EH (cell line): ENCODE measurements around the gene ZYX.
"Not testable (repeated sequence)": the region's sequence is repeated elsewhere in the genome, so short reads cannot be mapped to it uniquely, and the experiment has no call there.

Source experiments
- DNase-seq: peaks from one replicate; pipeline ENCODE4 v3.0.0-alpha.2; 2015; ENCODE audit warnings: low read depth

Gene ZYX

DNA sequence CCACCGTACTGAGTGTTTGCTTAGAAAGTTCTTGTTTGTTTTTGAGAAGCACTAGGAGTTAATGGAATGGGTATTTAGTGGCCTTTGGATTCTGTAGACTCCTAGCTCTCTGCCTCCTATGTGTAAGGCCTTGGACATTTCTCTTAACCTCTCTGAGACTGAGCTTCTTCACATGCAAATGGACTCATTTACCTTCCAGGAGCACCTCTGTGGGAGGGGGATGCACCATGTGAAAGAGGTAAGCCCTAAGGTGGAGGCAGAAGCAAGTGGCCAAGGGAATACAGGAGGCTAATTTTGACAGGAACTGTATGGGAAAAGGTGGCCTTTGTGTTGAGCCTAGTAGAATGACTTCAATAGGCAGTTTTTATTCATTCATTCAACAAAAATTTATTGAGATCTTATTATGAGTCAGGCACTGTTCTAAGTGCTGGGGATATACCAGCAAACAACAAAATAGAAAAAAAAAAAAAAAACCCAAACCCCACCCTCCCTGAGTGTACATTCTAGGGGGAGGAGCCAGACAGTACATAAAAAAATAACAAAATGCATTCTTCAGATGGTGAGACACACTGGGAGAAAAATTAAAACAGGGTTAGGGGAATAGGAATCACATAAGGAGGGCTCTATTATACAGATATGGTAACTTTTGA lies 36.7 kb downstream of the ZYX start:
- DNase-seq: peak; percentile 45

DNA sequence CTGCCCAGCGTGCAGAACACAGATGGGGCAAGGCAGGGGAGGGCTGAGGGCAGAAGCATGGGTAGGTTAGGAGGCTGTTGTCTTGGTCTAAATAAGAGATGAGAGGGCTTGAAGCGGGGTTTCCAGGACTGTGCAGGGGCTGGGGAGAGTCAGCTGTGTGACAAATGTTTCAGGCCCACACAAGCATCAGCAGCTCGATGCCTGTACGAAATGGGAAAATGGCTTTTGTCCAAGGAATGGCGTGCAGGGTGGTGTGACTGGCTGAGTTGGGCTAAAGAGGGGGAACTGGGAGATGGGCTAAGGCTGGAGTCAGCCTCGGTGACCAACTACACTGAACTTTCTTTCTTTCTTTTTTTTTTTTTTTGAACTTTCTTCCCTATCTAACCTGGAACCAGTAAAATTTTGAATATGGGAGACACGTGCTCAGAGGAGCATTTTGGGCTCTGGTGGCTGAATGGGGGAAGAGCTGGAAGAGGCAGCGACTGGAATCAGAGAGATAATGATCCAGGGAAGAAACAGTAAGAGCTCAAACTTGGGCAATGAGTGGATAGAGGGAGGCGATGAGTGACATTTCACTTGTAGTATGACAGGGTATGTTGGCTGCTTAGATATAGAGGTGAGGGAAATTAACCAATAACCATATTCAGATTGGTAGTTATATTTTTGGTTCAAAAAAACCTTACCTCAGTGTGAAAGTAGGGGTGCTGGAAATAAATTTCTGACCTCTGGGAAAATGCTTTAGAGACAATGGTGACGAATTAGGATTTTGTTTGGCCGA lies 37.7 kb downstream of the ZYX start:
- DNase-seq: no peak

DNA sequence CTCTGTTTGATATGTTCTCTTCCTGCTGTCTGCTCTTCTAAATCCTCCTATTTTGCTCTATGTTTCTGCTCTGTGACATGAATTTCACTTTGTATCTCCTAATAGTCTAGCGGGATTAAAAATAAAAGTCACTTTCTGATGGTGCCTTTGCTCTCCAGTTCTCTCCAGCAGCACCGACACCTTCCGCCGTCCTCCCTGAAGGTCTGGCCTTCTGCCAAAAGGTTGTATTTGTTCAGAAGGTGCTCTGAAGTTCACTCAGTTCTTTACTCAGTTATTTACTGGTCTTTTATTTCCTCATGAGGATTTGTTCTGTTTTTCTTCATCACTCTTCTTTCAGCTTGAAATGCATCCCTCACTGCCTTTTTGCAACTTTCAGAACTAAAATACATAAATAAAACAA lies 38.7 kb downstream of the ZYX start:
- no peak for DNase-seq

DNA sequence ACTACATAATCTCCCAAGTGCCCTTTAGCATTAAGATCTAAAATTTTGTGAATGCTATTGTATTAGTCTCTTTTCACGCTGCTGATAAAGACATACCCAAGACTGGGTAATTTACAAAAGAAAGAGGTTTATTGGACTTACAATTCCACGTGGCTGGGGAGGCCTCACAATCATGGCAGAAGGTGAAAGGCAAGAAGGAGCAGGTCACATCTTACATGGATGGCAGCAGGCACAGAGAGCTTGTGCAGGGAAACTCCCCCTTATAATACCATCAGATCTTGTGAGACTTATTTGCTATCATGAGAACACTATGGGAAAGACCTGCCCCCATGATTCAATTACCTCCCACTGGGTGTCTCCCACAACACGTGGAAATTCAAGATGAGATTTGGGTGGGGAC lies 39.5 kb downstream of the ZYX start:
- DNase-seq: not testable (repeated sequence)

DNA sequence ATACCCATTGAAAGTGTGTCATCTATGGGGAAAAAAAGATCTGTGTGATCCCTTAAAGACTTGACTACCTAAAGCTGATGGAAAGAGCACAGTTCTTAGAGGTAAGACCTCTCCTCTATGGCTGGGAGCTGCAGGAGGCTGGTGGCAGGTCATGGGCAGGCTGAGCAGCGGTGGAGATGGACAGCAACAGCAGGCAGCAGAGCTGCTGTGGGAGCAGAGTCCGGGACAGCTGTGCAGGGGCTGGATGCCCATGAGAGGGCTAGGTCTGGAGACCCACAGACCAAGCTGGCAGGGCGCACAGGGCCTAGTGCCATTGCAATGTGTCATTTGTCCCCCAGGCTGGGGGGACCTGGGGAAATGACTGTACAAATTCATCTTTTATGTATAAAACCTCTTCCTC lies 40.9 kb downstream of the ZYX start:
- DNase-seq: no peak

DNA sequence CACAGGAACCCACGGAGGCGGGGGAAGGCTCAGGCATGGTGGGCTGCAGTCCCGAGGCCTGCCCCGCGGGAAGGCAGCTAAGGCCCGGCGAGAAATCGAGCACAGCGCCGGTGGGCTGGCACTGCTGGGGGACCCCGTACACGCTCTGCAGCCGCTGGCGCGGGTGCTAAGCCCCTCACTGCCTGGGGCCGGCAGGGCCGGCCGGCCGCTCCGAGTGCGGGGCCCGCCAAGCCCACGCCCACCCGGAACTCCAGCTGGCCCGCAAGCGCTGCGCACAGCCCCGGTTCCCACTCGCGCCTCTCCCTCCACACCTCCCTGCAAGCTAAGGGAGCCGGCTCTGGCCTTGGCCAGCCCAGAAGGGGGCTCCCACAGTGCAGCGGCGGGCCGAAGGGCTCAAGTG lies 43.3 kb downstream of the ZYX start:
- not testable (repeated sequence) for DNase-seq

DNA sequence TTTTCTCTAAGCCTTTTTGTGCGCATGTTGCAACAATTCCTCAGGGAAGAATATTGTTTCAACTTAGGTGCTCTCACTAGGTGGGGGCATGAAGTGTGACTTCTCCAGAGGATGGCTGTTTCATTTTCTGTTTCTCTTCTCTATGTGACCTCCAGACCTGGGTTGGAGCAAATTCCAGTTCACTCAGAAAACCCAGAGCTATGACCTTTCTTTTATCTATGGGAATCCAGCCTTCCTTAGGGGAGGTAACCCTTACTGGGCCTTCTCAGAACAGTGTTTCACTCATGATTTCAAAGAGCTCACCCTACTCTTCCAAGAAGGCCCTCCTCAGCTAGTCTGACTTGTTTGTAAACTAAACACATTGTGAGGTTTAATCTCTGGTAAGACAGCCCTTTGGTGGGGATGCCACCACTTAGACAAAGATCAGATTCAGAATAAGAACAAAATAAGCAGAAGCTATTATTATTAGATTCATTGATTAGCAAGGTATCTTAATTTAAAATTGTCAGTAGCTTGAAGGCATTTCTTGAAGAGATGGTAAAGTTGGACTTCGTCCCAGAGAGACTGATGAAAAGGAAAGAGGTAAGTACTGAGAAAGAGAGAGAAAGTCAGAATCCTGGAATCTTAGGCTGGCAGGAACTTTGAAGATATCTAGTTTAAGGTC lies 45.5 kb downstream of the ZYX start:
- no peak for DNase-seq

DNA sequence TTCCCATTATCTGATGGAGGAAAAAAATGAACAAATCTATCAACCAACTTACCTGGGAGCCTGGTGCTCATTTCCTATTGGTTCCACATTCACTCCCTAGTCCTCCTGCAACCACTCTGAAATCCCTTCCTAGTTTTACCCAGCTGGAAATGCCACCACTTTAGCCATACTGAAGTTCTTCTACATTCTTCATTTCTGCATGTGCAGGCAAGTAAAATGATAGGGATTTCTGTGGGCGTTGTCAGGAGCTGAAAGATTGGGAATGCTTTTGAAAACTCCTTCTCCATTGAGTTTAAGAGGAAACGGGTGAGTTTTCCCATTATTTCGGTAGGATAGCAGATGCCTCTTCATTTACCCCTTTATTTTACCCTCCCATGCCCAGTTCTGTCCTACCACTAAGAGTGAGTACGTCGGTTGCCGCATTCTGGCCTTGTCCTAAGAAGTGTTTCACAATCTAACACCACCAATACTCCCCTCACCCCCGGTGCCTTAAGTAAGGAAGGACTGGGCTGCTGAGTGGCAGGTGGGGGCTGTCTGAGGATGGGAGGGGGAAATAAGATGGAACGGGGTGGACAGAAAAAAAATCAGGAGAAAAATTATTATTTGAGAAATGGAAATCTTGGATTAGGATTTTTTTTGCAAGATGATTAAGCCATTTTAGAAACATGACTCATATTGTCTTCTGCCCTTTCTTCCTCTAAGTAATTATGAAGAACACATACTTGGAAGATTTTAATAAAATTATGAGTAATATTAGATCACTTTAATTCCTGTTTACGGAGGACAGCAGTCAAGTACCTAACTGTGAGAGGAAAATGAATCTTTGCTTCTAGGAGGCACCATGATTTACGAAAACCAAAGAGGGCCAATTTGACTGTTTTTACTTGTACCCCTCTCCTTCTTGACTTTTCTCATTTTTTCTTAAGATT lies 48.9 kb downstream of the ZYX start:
- peak; percentile 43 for DNase-seq

DNA sequence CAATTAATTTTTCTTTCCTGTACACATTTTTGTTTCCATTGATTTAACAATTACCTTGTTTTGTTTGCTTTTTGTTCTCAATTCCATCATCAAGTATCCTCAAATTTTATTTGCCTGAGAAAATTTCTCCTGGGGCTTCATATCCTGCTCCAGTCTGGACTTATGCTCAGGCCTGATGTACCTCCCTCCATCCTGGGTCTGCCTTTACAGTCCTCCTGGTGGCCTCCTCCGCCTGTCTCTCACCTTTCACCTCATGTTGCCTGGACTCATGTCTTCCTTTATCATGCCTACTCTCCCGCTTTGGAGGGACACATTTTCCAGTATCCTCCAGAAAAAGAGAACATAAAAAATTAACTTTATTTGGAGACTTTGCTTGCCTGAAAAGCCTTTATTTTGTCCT lies 50.0 kb downstream of the ZYX start:
- no peak for DNase-seq

DNA sequence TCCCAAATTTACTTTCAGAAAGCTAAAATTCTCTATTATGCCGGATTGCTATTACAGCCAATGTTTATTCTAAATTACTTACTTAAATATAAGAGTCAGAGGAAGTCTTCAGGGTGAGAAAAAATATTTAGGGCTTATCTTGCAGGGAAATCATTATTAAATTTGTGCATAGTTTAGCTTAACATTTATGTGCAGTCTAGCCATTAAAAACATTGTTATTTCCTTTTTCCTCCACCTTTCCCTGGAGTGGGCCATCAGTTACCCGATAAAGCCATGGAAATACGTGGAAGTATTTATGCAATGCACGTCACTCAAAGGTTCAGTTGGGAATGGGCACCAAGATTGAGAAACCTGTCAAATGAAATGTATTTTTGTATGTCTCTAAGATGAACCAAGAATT lies 52.6 kb downstream of the ZYX start:
- no peak for DNase-seq

DNA sequence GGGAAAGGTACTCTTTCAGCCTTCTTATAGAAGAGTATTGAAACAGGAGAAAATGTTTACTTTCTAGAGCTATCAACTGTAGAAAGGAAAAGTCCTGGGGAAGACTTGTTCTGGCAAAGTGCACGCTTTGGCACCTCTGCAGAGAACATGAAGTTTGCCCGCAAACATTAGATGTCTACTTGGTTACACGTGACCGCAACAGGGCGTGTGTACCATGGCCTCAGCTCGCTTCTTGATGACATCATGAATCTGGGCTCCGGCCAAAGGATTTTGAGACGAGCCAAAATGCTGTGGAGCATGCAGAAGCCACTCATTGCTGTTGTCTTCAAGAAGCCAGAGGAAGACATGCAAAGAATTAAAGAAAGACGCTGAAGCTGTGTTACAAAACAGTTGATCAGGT lies 53.5 kb downstream of the ZYX start:
- peak; percentile 87 for DNase-seq

DNA sequence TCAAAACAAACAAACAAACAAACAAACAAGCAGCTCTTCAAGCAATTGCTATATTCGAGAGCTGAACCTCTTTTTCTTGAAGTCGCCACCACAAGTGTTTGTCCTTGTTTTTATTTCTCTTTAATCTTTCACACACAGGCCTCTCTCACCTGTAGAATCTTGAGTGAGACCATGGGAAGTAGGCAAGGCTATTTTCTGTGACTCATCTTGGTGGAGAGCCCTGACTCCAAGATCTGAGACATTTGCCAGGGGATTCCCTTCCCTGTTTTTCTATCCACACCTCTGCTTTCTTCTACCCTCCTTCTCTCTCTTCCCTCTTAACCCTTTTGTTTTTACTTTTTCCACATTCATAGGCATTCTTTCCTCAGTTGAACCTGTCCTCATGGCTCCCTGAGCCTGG lies 54.1 kb downstream of the ZYX start:
- DNase-seq: no peak

DNA sequence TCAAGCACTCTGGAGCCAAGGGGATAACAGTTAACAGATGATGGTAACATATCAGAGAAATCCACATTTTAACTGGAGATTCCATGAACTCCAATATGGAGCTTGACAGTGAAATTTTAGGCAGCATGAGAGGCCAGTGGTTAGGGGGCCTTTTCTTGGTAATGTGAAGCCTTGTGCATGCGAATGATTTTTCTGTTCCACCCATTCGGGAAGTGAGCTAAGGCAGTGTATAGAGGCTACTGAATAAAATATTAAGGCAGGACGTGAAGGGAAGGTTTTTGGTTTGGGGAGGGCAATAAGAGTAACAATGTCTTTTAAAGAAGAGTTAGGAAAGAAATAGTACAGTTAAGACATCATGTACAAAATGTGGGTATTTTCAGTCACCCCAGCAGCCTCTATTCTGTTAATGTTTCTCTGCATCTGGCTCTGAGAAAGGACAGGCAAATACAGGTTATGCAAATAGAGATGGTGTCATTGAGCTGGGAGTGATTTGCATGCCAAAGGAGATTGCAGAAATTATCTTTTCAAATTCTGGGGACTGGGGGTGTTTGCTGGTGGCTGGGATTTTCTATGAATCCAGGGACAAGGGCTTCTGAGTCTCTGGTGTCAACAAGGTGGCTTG lies 55.3 kb downstream of the ZYX start:
- DNase-seq: no peak

DNA sequence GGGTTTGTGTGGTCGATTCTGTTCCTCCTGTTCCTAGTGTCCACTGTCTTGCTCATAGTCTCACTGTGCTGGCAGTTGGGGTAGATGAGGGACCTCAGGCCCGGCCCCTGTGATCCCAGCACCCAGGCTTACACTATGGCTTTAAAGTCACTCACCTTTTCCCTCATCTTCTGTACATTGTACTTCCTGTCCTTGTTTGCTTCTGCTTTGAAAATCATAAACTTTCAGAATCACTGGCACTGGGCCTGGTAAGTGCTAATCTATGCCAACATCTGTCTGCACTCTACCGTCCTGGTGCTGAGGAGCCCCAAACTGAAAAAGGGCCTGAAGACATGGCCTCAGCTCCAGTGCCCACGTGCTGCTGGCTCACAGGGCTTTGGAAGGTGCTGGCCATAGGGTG lies 56.4 kb downstream of the ZYX start:
- no peak for DNase-seq

DNA sequence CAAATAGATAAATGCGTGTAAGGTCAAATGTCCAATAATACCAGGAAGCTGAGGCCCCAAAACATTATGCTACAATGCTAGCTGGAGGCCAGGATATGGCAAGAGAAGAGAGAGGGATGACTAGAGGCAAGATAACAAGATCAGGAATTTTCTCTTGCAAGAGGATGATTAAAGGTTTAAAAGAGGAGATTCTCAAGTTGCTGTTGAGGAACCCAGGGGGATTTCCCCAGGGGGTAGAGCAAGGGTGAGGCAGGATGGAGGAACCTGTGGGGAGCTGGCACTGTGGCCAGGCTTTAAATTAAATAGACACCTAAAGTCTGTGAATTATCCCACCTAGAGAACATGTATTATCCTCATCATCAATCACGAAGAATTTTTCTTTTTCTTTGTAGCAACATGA lies 58.7 kb downstream of the ZYX start:
- no peak for DNase-seq
